Measurements from ENCODE around the gene DCAF4.

Gene DCAF4

GRCh38 chr14:72970824-72971434 lies 44.7 kb downstream of the DCAF4 start:
- TF ChIP-seq CTCF (IDR thresholded peaks at IDR 0.05; ENCODE audit: extremely low read depth, insufficient read depth, missing control alignments), result no peak
- in situ Hi-C loops (cut with MboI; ENCODE audit: low pct_unique_long_range_greater_than_20kb, low sequenced_read_pairs, unreplicated experiment), result no loop called here
- DNase-seq (ENCODE audit: low spot score), result no peak

- in situ Hi-C loops (cut with MboI; ENCODE audit: low pct_unique_long_range_greater_than_20kb, low sequenced_read_pairs, unreplicated experiment), result no loop called here
- TF ChIP-seq CTCF (IDR thresholded peaks at IDR 0.05; ENCODE audit: extremely low read depth, insufficient read depth, missing control alignments), result no peak
- no peak for DNase-seq (ENCODE audit: low spot score)
These were observed 48.4 kb downstream of the DCAF4 start for GRCh38 chr14:72974661-72975060.

GRCh38 chr14:72975770-72976169 lies 49.5 kb downstream of the DCAF4 start:
- peak; percentile 22 for TF ChIP-seq CTCF (IDR thresholded peaks at IDR 0.05; ENCODE audit: extremely low read depth, insufficient read depth, missing control alignments)
- DNase-seq (ENCODE audit: low spot score), result no peak
- in situ Hi-C loops (cut with MboI; ENCODE audit: low pct_unique_long_range_greater_than_20kb, low sequenced_read_pairs, unreplicated experiment), result no loop called here

- DNase-seq (ENCODE audit: low spot score), result no peak
- in situ Hi-C loops (cut with MboI; ENCODE audit: low pct_unique_long_range_greater_than_20kb, low sequenced_read_pairs, unreplicated experiment), result no loop called here
- TF ChIP-seq CTCF (IDR thresholded peaks at IDR 0.05; ENCODE audit: extremely low read depth, insufficient read depth, missing control alignments), result no peak
These were observed 52.6 kb downstream of the DCAF4 start for GRCh38 chr14:72978856-72979255.

- DNase-seq (ENCODE audit: low spot score), result no peak
- TF ChIP-seq CTCF (IDR thresholded peaks at IDR 0.05; ENCODE audit: extremely low read depth, insufficient read depth, missing control alignments), result no peak
- in situ Hi-C loops (cut with MboI; ENCODE audit: low pct_unique_long_range_greater_than_20kb, low sequenced_read_pairs, unreplicated experiment), result no loop called here
These were observed 54.6 kb downstream of the DCAF4 start for GRCh38 chr14:72980863-72981262.

GRCh38 chr14:72982146-72982708 lies 56.0 kb downstream of the DCAF4 start:
- no peak for DNase-seq (ENCODE audit: low spot score)
- no peak for TF ChIP-seq CTCF (IDR thresholded peaks at IDR 0.05; ENCODE audit: extremely low read depth, insufficient read depth, missing control alignments)
- in situ Hi-C loops (cut with MboI; ENCODE audit: low pct_unique_long_range_greater_than_20kb, low sequenced_read_pairs, unreplicated experiment), result no loop called here
